SK-N-MC (cell line): ENCODE data around the gene MAML2.

Source experiments
- EZH2 ChIP-seq: fragments of 200-600 bp; sonication (generic); IDR thresholded peaks from one replicate; pipeline ENCODE4 v1.6.1; 2017; ENCODE audit warnings: antibody characterized with exemption
- POLR2AphosphoS5 ChIP-seq: IDR thresholded peaks from 2 replicates; pipeline ENCODE4 v1.6.1; 2012; ENCODE audit warnings: mild to moderate bottlenecking, low read depth, low read length, borderline replicate concordance

DNA sequence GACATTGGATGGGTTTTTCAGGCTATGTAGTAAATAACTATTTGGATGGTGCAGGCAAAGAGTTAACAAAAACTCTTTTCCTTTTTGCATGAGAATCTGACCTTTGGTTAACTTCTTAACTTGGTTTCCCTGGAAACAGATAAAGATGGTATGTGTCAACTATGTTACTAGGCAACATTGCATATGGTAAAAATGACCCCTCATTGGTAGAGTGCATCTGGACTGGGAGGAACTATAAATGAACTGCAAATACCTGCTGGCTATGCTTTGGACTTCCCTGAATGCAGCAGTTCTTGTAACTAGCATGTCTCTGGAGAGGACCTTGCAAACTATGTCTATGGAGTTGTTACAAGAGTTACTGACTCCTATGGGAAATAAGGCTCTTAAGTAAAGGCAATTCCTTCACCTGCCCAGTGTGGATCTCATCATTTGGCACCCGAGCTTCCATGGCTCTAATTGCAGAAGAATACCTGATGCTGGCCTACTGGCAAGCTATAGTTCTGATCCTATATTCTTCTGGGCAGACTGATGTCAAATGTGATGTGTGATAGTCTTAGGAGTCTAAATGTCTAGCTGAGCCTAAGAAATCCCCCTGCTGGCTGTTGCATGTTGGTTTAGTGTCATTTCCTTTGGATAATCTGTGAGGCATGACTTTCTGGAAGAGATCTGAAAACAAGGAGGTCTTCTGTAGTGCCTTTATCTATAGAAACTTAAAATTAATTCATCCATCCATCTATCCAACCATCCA is 292.4 kb downstream of the MAML2 start:
- TF ChIP-seq POLR2AphosphoS5 (no peak), EZH2 (no peak)
